GM10266 (cell line): ENCODE measurements around the gene MACO1.
"Not testable (repeated sequence)": the region's sequence is repeated elsewhere in the genome, so short reads cannot be mapped to it uniquely, and the experiment has no call there.

Source experiments
- DNase-seq: peaks from one replicate; pipeline ENCODE4 v3.0.0; 2012; ENCODE audit errors: extremely low spot score
- CTCF ChIP-seq: IDR thresholded peaks from 2 replicates; pipeline ENCODE4 v1.5.1; 2012; ENCODE audit warnings: mild to moderate bottlenecking, low read depth; ENCODE audit not compliant: control insufficient read depth, insufficient read depth; ENCODE audit errors: missing control alignments

MACO1 gene

DNA sequence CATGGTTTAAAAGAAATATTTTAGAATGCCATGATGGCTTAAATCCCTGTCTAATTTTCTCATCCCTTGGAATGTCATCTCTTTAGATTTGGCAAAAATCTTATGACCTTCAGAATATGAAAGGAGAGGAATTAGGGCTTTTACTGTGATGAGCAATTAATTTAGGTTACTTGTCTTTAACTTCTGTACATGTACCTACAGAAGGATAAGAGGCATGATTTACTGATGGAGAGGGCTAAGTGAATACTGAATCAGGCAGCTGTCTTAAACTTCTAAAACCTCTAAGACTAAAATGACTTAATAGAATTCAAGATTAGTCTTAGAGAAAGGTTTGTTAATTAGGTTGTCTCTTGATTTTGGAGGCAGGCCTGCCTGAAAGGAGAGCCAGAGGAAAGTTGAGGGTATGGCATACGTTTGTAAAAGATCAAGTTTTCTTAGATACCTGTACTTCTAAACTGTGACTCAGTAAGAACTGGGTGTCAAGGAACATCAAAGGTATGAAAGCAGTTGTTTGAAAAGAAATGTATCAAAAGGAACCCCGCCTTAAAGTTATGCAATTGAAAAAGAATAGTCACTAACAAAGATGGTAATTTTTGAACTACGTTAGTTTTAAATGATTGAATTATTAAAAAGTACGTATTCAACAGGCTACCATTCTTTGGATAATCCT, 12.5 kb downstream of the MACO1 start:
- no peak for TF ChIP-seq CTCF
- no peak for DNase-seq

GRCh38 chr1:25444604-25445003, 13.9 kb downstream of the MACO1 start:
- DNase-seq: not testable (repeated sequence)

DNA sequence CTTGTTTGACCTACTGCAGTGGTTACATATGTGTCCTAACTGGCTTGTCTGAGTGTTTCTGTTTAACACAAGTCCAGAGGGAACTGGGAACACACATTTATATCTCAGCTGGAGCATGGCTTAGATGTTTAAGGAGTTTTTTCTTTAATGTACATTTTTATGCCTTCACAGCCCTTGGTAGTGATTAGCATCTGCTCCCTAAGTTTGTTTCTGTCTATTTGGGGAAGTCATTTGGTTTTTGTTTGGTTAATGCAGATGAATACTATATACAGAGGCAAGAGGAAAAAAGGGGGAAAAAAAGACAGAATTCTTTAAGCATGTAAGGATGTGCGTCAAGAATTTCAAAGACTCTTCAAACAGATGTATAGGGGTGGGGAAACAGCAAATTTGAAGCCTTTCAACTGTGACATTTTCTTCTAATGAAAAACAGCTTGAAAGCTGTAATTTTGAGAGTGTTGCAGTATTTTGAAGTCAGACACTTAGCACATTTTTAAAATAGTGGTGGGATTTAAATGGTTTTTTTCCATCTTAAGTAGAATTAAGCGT, 15.4 kb downstream of the MACO1 start:
- TF ChIP-seq CTCF: no peak
- no peak for DNase-seq

DNA sequence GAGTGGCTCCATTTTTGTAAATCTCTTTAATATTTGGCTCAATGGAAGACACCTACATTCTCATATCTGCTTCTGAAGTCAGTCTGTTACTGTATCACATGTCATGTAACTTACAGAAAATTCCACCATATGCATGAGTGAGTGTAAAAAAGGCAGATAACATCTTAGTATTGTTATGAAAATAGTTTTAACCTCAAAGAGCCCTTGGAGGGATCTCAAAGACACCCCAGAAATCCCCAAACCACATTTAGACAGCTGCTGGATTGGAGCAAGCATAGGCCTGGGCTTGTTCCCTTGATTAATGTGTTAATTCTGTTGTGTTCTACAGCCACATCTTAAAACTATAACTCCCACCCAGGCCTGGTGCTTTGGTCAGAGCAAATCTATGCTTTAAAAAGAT, 16.9 kb downstream of the MACO1 start:
- DNase-seq: peak; percentile 47
- TF ChIP-seq CTCF: no peak

GRCh38 chr1:25450891-25451290, 20.2 kb downstream of the MACO1 start:
- TF ChIP-seq CTCF: no peak

GRCh38 chr1:25451908-25452307, 21.2 kb downstream of the MACO1 start:
- no peak for DNase-seq
- no peak for TF ChIP-seq CTCF

More at GRCh38 chr1:25450891-25451290, 20.2 kb downstream of the MACO1 start:
- no peak for DNase-seq

DNA sequence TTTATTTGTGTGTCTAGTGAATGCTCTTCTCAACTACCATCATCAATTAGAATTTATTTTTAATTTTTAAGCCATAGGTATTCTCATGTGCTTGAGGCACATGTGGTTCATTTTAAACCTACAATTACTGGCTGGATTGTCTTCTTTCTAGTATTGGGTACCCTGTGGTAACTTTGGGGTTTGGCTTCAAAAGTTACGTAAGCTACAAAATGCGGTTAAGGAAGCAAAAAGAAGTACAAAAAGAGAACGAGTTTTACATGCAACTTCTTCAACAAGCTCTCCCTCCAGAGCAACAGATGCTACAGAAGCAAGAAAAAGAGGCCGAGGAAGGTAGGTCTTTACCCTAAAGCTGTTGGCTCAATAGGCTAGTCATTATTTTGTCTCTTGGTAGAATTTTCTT, 25.8 kb downstream of the MACO1 start:
- DNase-seq: no peak
- no peak for TF ChIP-seq CTCF
